Breast epithelium (tissue), 4 donors: Measurements from ENCODE around the gene DNAJC22. TPM values are rescaled to one million over a fixed set of nuclear protein-coding genes. Genes with fewer than 3 reads are reported as not detected.

ENCODE experiments used
- DNase-seq, 2 donors: peaks; one replicate each; pipeline ENCODE4 v3.0.0-alpha.2; 2019; ENCODE audit warnings: low spot score in 2 of 2
- H3K27ac ChIP-seq, 2 donors: fragments of 200-600 bp; sonication (generic) in 1 of 2; one replicate each; pipeline ENCODE4 v1.5.1; 2016 to 2019; ENCODE audit warnings: mild to moderate bottlenecking in 1 of 2
- H3K27me3 ChIP-seq, 2 donors: fragments of 200-600 bp; sonication (generic) in 1 of 2; one replicate each; pipeline versions ENCODE4 v1.5.1 to v1.6.0; 2017 to 2019; ENCODE audit warnings: control low read depth in 1 of 2, mild to moderate bottlenecking in 1 of 2
- H3K36me3 ChIP-seq: fragments of 200-600 bp; one replicate; pipeline ENCODE4 v1.5.1; 2019
- H3K4me1 ChIP-seq, 2 donors: fragments of 200-600 bp; sonication (generic); one replicate each; pipeline ENCODE4 v1.5.1; 2016 to 2019; ENCODE audit warnings: control low read depth in 1 of 2
- H3K4me3 ChIP-seq, 3 donors: fragments of 200-600 bp; sonication (generic); 1 replicate in 2 of 3; 2 replicates in 1 of 3; pipeline ENCODE4 v1.5.1; 2016 to 2019; ENCODE audit warnings: mild to moderate bottlenecking in 3 of 3, moderate library complexity in 2 of 3
- H3K9me3 ChIP-seq, 2 donors: fragments of 200-600 bp; sonication (generic) in 1 of 2; one replicate each; pipeline ENCODE4 v1.5.1; 2016 to 2019; ENCODE audit warnings: control low read depth in 1 of 2
- CTCF ChIP-seq, 3 donors: fragments of 450-650 bp; IDR thresholded peaks; one replicate each; pipeline ENCODE4 v1.5.1; 2016 to 2017; ENCODE audit warnings: antibody characterized with exemption in 3 of 3, mild to moderate bottlenecking in 3 of 3, moderate library complexity in 3 of 3
- POLR2A ChIP-seq: fragments of 450-650 bp; IDR thresholded peaks from one replicate; pipeline ENCODE4 v1.6.1; 2016; ENCODE audit warnings: antibody characterized with exemption, mild to moderate bottlenecking, moderate library complexity
- POLR2AphosphoS5 ChIP-seq, 3 donors: sonication (generic); formaldehyde crosslinking; IDR thresholded peaks; one replicate each; pipeline ENCODE4 v1.6.1; 2017; ENCODE audit warnings: antibody characterized with exemption in 3 of 3
- intact Hi-C: fragments of 100-400 bp; cut with DNase I; formaldehyde crosslinking; loops from one replicate; pipeline ENCODE4 v1.15.1; 2023; ENCODE audit warnings: low total_unique reads
- total RNA-seq, 3 donors: library from RNA; depleted of rRNA; stranded (reverse); fragments of >200 nt; gene quantifications; one replicate each; pipeline ENCODE4 v1.1.0, GENCODE V29; 2016

Gene DNAJC22
- total RNA-seq, 3 donors from 2014 or later = 3.6 to 5.0 TPM; not detected in 1

- TF ChIP-seq POLR2AphosphoS5 (IDR thresholded peaks at IDR 0.05) (no peak), POLR2A (no peak)
- peaks cover 14 to 37% of the 10 kb centered on the region in 2 donors for H3K27me3 ChIP-seq
- no peak overlapping the region for H3K27ac ChIP-seq
- peaks cover 23% of the 10 kb centered on the region in 2 donors for H3K4me1 ChIP-seq
- intact Hi-C loops = loop anchor here (10.0 kb wide), 1 partner anchor 169 kb away; no protein-coding TSS in a partner anchor
- no peaks in the 10 kb centered on the region for H3K9me3 ChIP-seq
- no peaks in the 10 kb centered on the region for H3K36me3 ChIP-seq
- H3K4me3 ChIP-seq = peak overlapping the region; percentile 27 to 69 (median 52)
- DNase-seq = peak in 1 of 2 donors; percentile 7
Measured at GRCh38 chr12:49345825-49346658, 646 bp upstream of the DNAJC22 start.

GRCh38 chr12:49347311-49348193 is 864 bp downstream of the DNAJC22 start:
- intact Hi-C loops = loop anchor here (10.0 kb wide), 1 partner anchor 167 kb away; no protein-coding TSS in a partner anchor
- peak in 1 of 3 donors; percentile 14 for TF ChIP-seq POLR2AphosphoS5 (IDR thresholded peaks at IDR 0.05)
- TF ChIP-seq POLR2A = no peak
- TF ChIP-seq CTCF (IDR thresholded peaks at IDR 0.05) = peak; percentile 80 to 87 (median 83)
- Histone ChIP-seq H3K9me3 (no peaks in the 10 kb centered on the region), H3K4me3 (peak overlapping the region in 2 of 3 donors; percentile 52 to 69), H3K27me3 (peaks cover 14 to 37% of the 10 kb centered on the region in 2 donors), H3K4me1 (peaks cover 23% of the 10 kb centered on the region in 2 donors), H3K36me3 (no peaks in the 10 kb centered on the region), H3K27ac (no peak overlapping the region)
- peak; percentile 67 to 78 for DNase-seq

GRCh38 chr12:49348781-49349180 is 2.1 kb downstream of the DNAJC22 start:
- TF ChIP-seq POLR2A (no peak), POLR2AphosphoS5 (IDR thresholded peaks at IDR 0.05) (no peak), CTCF (IDR thresholded peaks at IDR 0.05) (no peak)
- peak in 1 of 2 donors; percentile 8 for DNase-seq
- Histone ChIP-seq H3K27me3 (peaks cover 11 to 37% of the 10 kb centered on the region in 2 donors), H3K36me3 (no peaks in the 10 kb centered on the region), H3K4me3 (no peak overlapping the region), H3K9me3 (no peaks in the 10 kb centered on the region), H3K4me1 (peaks cover 23% of the 10 kb centered on the region in 2 donors), H3K27ac (no peak overlapping the region)
- intact Hi-C loops = loop anchor here (10.0 kb wide), 1 partner anchor 166 kb away; no protein-coding TSS in a partner anchor

GRCh38 chr12:49349266-49349665 is 2.6 kb downstream of the DNAJC22 start:
- peaks cover 11 to 37% of the 10 kb centered on the region in 2 donors for H3K27me3 ChIP-seq
- DNase-seq = no peak

More at GRCh38 chr12:49349266-49349665, 2.6 kb downstream of the DNAJC22 start:
- no peak overlapping the region for H3K4me3 ChIP-seq
- H3K9me3 ChIP-seq = no peaks in the 10 kb centered on the region
- no peaks in the 10 kb centered on the region for H3K36me3 ChIP-seq
- no peak overlapping the region for H3K27ac ChIP-seq
- intact Hi-C loops = loop anchor here (10.0 kb wide), 1 partner anchor 166 kb away; no protein-coding TSS in a partner anchor
- TF ChIP-seq POLR2AphosphoS5 (IDR thresholded peaks at IDR 0.05) (no peak), CTCF (IDR thresholded peaks at IDR 0.05) (no peak), POLR2A (no peak)
- peaks cover 23% of the 10 kb centered on the region in 2 donors for H3K4me1 ChIP-seq
